Parathyroid adenoma (tissue), 2 donors: ENCODE measurements around the gene DTX4.

ENCODE experiments used
- H2AFZ ChIP-seq: fragments of 300-600 bp; sonication (generic); one replicate; pipeline ENCODE4 v1.7.0; 2017; ENCODE audit warnings: antibody characterized with exemption, mild to moderate bottlenecking
- H3K27ac ChIP-seq: fragments of 300-600 bp; sonication (generic); one replicate; pipeline ENCODE4 v1.7.0; 2017
- H3K27me3 ChIP-seq: fragments of 300-600 bp; sonication (generic); one replicate; pipeline ENCODE4 v1.7.0; 2017; ENCODE audit warnings: low read length; ENCODE audit not compliant: control insufficient read depth, insufficient read depth
- H3K36me3 ChIP-seq: fragments of 300-600 bp; sonication (generic); one replicate; pipeline ENCODE4 v1.7.0; 2017; ENCODE audit warnings: low read length; ENCODE audit not compliant: control insufficient read depth, insufficient read depth
- H3K4me1 ChIP-seq: fragments of 300-600 bp; sonication (generic); one replicate; pipeline ENCODE4 v1.7.0; 2017; ENCODE audit warnings: control low read depth
- H3K4me2 ChIP-seq: fragments of 300-600 bp; sonication (generic); one replicate; pipeline ENCODE4 v1.7.0; 2017; ENCODE audit warnings: low read length
- H3K4me3 ChIP-seq: fragments of 300-600 bp; sonication (generic); one replicate; pipeline ENCODE4 v1.7.0; 2017; ENCODE audit warnings: low read depth, low read length
- H3K79me2 ChIP-seq: fragments of 300-600 bp; sonication (generic); one replicate; pipeline ENCODE4 v1.7.0; 2017; ENCODE audit warnings: control low read depth
- H3K9ac ChIP-seq: fragments of 300-600 bp; sonication (generic); one replicate; pipeline ENCODE4 v1.7.0; 2017; ENCODE audit warnings: mild to moderate bottlenecking
- H3K9me3 ChIP-seq: fragments of 300-600 bp; sonication (generic); one replicate; pipeline ENCODE4 v1.7.0; 2017; ENCODE audit warnings: low read length; ENCODE audit not compliant: control insufficient read depth
- TF ChIP-seq, protein P1 (sequence below): fragments of 300-600 bp; sonication (generic); IDR thresholded peaks from one replicate; pipeline ENCODE4 v1.7.0; 2017; ENCODE audit warnings: antibody characterized with exemption, mild to moderate bottlenecking
- donor health status: primary hyperparathyroidism.

DTX4 gene

DNA sequence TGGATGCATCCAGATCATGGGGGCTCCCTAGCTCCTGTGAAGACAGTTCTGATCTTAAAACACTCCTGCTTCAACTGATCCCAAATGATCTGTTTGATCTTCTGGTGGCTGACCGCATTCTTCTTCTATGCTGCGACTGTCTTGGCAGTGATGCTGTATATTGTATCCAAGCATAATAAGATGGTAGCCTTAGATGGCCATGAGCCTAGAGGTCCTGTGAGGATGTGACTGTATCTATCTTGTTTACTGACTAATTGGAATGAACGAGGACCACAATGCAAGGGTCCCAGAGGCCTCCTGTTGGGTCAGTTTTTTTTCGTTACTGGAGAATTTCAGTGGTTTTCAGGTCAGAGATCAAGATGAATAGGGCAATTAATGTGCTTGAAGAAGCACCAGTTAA lies 47.9 kb downstream of the DTX4 start:
- Histone ChIP-seq H3K9me3 (no peaks in the 10 kb centered on the region), H3K4me3 (no peak overlapping the region), H3K27me3 (no peaks in the 10 kb centered on the region), H3K79me2 (no peaks in the 10 kb centered on the region), H3K4me2 (no peak overlapping the region), H3K9ac (no peak overlapping the region), H2AFZ (no peak overlapping the region), H3K4me1 (no peaks in the 10 kb centered on the region), H3K27ac (no peak overlapping the region), H3K36me3 (no peaks in the 10 kb centered on the region)
- TF ChIP-seq, protein P1, sequence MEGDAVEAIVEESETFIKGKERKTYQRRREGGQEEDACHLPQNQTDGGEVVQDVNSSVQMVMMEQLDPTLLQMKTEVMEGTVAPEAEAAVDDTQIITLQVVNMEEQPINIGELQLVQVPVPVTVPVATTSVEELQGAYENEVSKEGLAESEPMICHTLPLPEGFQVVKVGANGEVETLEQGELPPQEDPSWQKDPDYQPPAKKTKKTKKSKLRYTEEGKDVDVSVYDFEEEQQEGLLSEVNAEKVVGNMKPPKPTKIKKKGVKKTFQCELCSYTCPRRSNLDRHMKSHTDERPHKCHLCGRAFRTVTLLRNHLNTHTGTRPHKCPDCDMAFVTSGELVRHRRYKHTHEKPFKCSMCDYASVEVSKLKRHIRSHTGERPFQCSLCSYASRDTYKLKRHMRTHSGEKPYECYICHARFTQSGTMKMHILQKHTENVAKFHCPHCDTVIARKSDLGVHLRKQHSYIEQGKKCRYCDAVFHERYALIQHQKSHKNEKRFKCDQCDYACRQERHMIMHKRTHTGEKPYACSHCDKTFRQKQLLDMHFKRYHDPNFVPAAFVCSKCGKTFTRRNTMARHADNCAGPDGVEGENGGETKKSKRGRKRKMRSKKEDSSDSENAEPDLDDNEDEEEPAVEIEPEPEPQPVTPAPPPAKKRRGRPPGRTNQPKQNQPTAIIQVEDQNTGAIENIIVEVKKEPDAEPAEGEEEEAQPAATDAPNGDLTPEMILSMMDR, result no peak

DNA sequence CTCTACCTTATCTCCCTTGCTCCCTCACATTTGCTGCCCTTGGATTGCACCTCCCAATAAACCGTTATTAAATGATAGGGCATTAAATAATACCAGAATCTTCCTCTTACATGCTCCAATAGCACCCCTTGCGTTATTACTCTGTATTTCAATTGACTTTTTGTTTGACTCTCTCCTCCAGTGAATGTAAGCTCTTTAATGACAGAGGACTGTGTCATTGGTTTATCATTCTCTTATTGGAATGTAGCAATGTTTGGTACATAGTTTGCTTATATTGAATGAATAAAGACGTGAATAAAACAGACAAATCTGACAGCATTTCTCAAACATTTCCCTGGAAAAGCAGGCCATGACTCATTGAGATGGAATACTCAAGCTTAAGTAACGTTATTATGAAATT lies 49.5 kb downstream of the DTX4 start:
- Histone ChIP-seq H3K4me3 (no peak overlapping the region), H3K27ac (no peak overlapping the region), H3K4me1 (no peaks in the 10 kb centered on the region), H3K9me3 (no peaks in the 10 kb centered on the region), H3K79me2 (no peaks in the 10 kb centered on the region), H3K9ac (no peak overlapping the region), H3K27me3 (no peaks in the 10 kb centered on the region), H3K36me3 (no peaks in the 10 kb centered on the region), H2AFZ (no peak overlapping the region), H3K4me2 (no peak overlapping the region)
- TF ChIP-seq, protein P1, result no peak

DNA sequence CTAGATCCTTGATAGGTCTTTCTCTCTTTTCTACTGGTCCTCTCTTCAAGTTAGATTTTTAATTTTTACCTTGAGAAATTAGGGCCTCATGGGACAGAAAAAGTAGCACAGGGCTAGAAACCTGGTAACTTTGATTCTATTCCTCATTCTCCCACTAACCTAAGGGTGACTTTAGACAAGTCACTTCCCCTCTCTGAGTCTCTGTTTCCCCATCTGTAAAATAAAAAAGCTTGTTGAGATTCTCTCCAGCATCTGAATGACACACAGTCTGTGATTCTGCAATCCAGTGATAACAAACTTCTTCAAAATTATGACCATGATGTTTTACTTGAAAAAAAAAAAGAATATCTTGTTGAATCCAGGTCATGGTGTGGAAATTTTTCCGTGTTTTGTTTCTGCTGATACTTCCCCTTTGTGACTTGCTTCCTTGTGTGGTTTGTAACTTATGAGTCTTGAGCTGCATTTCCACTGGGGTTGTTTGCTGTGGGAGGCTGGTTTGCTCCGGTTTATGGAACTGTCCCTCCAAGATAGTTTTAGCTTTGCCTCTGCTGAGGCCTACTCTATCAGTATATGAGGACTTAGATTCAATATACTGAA lies 50.6 kb downstream of the DTX4 start:
- H3K4me2 ChIP-seq, result no peak overlapping the region
- no peaks in the 10 kb centered on the region for H3K4me1 ChIP-seq
- no peaks in the 10 kb centered on the region for H3K36me3 ChIP-seq
- H3K27me3 ChIP-seq, result no peaks in the 10 kb centered on the region
- H2AFZ ChIP-seq, result no peak overlapping the region
- H3K79me2 ChIP-seq, result no peaks in the 10 kb centered on the region
- no peaks in the 10 kb centered on the region for H3K9me3 ChIP-seq
- H3K4me3 ChIP-seq, result no peak overlapping the region
- no peak overlapping the region for H3K27ac ChIP-seq
- no peak overlapping the region for H3K9ac ChIP-seq
- TF ChIP-seq, protein P1, result no peak

DNA sequence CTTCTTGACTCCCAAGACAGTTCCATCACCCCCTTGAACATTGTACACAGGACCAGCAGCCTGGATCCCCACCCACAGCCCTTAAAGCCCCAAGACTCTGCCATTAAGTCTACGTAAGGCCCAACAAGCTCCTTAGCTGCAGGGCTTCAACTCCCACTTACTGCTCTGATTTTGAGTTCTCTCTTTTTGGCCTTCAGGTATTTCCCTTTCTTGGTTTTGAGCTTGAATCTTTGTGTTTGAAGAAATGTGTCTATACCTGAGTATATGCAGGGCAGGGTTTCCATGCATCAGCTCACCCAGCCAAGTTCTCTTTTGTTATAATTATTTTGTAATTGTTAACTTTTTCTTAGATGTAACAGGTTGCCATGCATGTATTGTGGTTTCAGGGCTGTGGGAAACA lies 51.2 kb downstream of the DTX4 start:
- no peaks in the 10 kb centered on the region for H3K9me3 ChIP-seq
- H3K27me3 ChIP-seq, result no peaks in the 10 kb centered on the region
- H3K4me3 ChIP-seq, result no peak overlapping the region
- H3K9ac ChIP-seq, result no peak overlapping the region
- H2AFZ ChIP-seq, result no peak overlapping the region
- H3K36me3 ChIP-seq, result no peaks in the 10 kb centered on the region
- H3K27ac ChIP-seq, result no peak overlapping the region
- H3K79me2 ChIP-seq, result no peaks in the 10 kb centered on the region
- H3K4me2 ChIP-seq, result no peak overlapping the region
- H3K4me1 ChIP-seq, result no peaks in the 10 kb centered on the region
- TF ChIP-seq, protein P1, result no peak

DNA sequence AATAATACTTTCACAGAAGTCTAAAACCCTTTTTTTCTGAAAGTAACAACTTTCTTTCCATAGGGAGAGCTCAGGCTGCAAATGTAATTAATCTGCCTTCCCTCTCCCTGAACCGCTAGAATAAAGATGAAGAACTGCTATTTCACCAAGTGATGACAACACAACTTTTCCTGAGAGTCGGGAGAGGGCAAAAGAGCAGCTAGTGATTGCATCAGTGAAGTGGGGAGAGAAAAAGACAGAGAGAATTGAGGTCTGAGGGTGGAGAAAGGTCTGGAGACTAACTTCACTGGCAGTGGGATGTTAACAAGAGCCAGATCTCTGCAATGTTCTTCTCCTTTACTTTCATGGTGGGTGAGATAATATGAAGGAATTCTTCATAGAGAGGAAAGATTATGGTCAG lies 51.7 kb downstream of the DTX4 start:
- no peak overlapping the region for H2AFZ ChIP-seq
- TF ChIP-seq, protein P1, result no peak
- no peaks in the 10 kb centered on the region for H3K4me1 ChIP-seq
- no peak overlapping the region for H3K4me2 ChIP-seq
- no peaks in the 10 kb centered on the region for H3K27me3 ChIP-seq
- no peak overlapping the region for H3K4me3 ChIP-seq
- H3K27ac ChIP-seq, result no peak overlapping the region
- H3K9me3 ChIP-seq, result no peaks in the 10 kb centered on the region
- H3K36me3 ChIP-seq, result no peaks in the 10 kb centered on the region
- no peak overlapping the region for H3K9ac ChIP-seq
- H3K79me2 ChIP-seq, result no peaks in the 10 kb centered on the region
